ENCODE measurements around the gene SLC7A8.

SLC7A8 gene

DNA sequence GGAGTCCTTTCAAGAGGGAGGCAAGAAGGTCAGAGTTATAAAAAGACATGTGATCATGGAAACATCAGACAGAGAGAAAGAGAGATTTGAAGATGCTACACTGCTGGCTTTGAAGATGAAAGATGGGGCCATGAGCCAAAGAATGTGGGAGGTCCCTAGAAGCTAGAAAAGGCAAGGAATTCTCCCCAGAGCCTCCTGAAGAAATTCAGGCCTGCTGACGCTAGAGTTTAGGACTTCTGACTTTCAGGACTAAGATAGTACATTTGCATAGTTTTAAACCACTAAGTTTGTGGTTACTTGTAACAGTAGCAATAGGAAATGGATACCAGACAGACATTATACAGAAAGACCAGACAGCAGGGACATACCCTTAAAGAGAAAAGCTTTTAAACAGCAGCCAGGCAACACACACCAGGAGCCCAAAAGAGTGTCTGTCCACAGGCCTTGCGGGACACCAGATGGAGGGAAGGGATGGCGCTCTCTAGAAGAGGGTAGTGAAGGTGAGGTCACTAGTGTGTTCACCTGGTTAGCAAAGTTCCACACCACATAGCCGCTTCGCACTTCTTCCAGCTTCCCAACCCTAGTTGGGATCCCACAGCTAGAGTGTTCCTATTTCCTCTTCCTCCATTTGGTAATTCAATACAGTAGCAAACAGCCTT is 34.7 kb downstream of the SLC7A8 start:
- Histone ChIP-seq H3K4me3 (ENCODE audit: low read length) (no peak overlapping the region), H3K9ac (ENCODE audit: low read length) (no peak overlapping the region), H3K4me1 (ENCODE audit: control insufficient read depth, insufficient read depth, low read length) (peaks cover 65% of the 10 kb centered on the region), H3K9me3 (ENCODE audit: control insufficient read depth, low read length) (no peaks in the 10 kb centered on the region), H3K27me3 (ENCODE audit: control insufficient read depth, insufficient read depth, low read length) (no peaks in the 10 kb centered on the region), H3K36me3 (ENCODE audit: control insufficient read depth, insufficient read depth, low read length) (no peaks in the 10 kb centered on the region)

DNA sequence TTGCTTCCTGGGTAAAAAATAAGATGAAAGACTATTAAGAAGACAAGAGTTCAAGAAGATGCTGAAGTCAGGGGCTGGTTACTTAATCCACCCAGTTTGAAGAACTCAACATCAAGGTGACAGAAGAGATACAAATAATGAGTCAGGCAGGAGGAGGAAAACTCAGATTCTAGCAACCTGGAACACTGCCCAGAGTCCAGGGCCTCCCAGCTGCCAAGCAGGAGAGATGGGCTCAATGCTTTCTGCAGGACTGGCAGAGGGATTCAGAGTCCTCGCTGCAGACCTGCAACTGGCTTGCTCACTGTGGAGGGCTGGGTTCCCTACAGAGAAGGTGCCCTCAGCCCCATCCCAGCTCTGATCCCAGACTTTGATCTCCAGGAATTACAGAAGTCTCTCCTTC is 35.8 kb downstream of the SLC7A8 start:
- Histone ChIP-seq H3K9ac (ENCODE audit: low read length) (no peak overlapping the region), H3K4me1 (ENCODE audit: control insufficient read depth, insufficient read depth, low read length) (peaks cover 61% of the 10 kb centered on the region), H3K36me3 (ENCODE audit: control insufficient read depth, insufficient read depth, low read length) (no peaks in the 10 kb centered on the region), H3K27me3 (ENCODE audit: control insufficient read depth, insufficient read depth, low read length) (no peaks in the 10 kb centered on the region), H3K4me3 (ENCODE audit: low read length) (no peak overlapping the region), H3K9me3 (ENCODE audit: control insufficient read depth, low read length) (no peaks in the 10 kb centered on the region)

DNA sequence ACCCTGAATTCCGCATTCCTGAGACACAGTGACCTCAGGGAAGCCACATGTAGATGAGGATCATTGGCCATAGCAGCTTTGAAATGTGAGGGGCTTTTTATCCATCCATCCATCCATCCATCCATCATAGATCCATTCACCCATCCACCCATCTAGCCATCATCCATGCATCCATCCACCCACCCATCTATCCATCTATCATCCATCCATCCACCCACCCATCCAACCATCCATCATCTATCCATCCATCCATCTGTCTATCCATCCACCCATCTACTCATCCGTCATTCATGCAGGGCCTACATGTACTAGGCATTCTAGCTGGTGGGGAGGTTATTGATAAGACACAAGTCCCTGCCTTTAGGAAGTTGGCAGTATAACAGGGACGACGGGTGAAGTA is 36.5 kb downstream of the SLC7A8 start:
- no peaks in the 10 kb centered on the region for H3K27me3 ChIP-seq (ENCODE audit: control insufficient read depth, insufficient read depth, low read length)
- H3K9me3 ChIP-seq (ENCODE audit: control insufficient read depth, low read length), result no peaks in the 10 kb centered on the region
- no peaks in the 10 kb centered on the region for H3K36me3 ChIP-seq (ENCODE audit: control insufficient read depth, insufficient read depth, low read length)
- no peak overlapping the region for H3K9ac ChIP-seq (ENCODE audit: low read length)
- peaks cover 61% of the 10 kb centered on the region for H3K4me1 ChIP-seq (ENCODE audit: control insufficient read depth, insufficient read depth, low read length)
- no peak overlapping the region for H3K4me3 ChIP-seq (ENCODE audit: low read length)

DNA sequence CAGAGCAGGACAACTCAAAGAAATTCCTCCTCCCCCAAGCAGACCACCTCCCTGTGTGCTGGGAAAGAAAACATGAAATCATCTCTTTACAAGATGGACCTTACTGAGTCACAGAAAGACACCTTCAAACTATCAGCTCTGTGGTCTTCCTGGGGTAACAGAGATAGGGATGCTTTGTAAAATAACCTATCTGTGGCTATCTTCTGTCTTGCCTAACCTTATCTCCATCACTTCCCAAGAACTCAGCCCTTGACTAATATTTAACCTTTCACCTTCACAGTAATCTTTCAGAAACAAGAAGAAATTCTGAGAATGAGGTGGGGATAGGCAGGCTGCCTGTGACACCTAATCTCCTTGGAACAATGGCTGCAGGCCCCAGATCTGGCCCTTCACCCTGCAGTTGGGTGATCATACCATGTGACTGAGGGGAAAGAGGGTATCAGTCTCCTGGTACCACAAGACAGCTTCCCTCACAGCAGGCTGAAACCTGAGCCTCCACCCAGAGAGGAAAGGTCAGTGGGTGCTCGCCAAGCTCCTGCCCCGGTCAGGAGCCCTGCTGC is 37.0 kb downstream of the SLC7A8 start:
- H3K4me1 ChIP-seq (ENCODE audit: control insufficient read depth, insufficient read depth, low read length), result peaks cover 58% of the 10 kb centered on the region

DNA sequence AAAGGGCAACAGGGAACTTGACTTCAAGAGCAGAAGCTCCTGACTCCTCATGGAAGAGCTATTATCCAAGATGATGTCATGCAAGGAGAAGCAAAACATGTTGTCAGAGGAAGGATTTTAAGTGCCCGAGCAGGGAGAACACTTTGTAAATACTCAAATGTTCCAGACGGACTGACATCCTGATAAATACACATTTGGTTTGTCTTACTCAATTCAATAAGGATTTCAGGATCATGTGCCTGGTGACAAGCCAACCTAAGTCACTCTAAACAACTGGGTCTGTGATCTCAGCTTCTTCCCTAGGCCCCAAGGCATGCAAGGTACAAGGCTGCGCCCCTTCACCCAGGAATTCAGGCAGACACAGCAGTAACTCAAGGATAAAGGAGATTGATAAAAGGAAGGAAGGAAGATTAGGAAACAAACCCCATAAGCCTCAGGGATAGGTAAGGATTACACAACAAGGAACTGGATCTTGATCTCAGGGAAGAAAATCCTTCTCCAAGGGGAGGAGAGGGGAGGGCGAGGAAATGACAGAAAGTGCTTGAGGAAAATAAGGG is 37.6 kb downstream of the SLC7A8 start:
- Histone ChIP-seq H3K4me1 (ENCODE audit: control insufficient read depth, insufficient read depth, low read length) (peaks cover 53% of the 10 kb centered on the region), H3K9ac (ENCODE audit: low read length) (no peak overlapping the region), H3K9me3 (ENCODE audit: control insufficient read depth, low read length) (no peaks in the 10 kb centered on the region), H3K4me3 (ENCODE audit: low read length) (no peak overlapping the region), H3K27me3 (ENCODE audit: control insufficient read depth, insufficient read depth, low read length) (no peaks in the 10 kb centered on the region), H3K36me3 (ENCODE audit: control insufficient read depth, insufficient read depth, low read length) (no peaks in the 10 kb centered on the region)

More for the DNA sequence above, 37.0 kb downstream of the SLC7A8 start:
- no peak overlapping the region for H3K9ac ChIP-seq (ENCODE audit: low read length)
- no peaks in the 10 kb centered on the region for H3K36me3 ChIP-seq (ENCODE audit: control insufficient read depth, insufficient read depth, low read length)
- H3K4me3 ChIP-seq (ENCODE audit: low read length), result no peak overlapping the region
- H3K27me3 ChIP-seq (ENCODE audit: control insufficient read depth, insufficient read depth, low read length), result no peaks in the 10 kb centered on the region
- H3K9me3 ChIP-seq (ENCODE audit: control insufficient read depth, low read length), result no peaks in the 10 kb centered on the region

DNA sequence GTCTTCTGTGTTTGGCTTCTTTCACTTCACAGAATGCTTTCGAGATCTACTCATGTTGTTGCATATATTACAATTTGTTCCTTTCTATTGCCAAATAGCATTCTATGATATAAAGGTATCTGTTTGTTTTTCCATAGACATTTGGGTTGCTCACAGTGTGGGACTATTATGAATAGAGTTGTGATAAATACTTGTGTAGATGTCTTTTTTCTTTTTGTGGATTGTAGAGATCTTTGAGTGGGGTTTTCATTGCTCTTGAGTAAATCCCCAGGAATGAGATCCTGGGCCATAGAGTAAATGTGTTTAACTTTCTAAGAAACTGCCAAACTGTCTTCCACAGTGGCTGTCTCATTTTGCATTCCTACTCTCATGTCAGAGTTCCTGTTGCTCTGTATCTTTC is 39.5 kb downstream of the SLC7A8 start:
- peaks cover 39% of the 10 kb centered on the region for H3K4me1 ChIP-seq (ENCODE audit: control insufficient read depth, insufficient read depth, low read length)
- no peak overlapping the region for H3K9ac ChIP-seq (ENCODE audit: low read length)
- no peaks in the 10 kb centered on the region for H3K27me3 ChIP-seq (ENCODE audit: control insufficient read depth, insufficient read depth, low read length)
- H3K9me3 ChIP-seq (ENCODE audit: control insufficient read depth, low read length), result no peaks in the 10 kb centered on the region
- no peaks in the 10 kb centered on the region for H3K36me3 ChIP-seq (ENCODE audit: control insufficient read depth, insufficient read depth, low read length)
- H3K4me3 ChIP-seq (ENCODE audit: low read length), result no peak overlapping the region

DNA sequence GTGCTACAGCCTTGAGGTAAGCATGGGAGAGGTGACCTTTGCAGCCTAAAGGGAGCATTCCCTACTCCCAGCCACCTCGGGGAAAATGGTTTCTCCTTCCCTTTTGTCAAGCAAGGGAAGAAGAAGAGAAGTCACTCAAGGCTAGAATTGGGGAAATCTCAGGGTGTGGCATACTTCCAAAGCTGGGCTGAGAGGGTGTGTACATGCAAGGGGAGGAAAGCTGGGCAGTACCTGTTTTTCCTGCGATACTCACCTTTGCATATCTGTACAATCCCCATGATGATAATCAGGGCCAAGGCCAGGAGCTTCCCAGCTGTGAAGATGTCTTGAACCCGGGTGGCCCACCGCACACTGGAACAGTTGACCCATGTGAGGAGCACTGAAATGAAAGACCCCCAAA is 40.6 kb downstream of the SLC7A8 start:
- H3K4me1 ChIP-seq (ENCODE audit: control insufficient read depth, insufficient read depth, low read length), result peaks cover 46% of the 10 kb centered on the region

DNA sequence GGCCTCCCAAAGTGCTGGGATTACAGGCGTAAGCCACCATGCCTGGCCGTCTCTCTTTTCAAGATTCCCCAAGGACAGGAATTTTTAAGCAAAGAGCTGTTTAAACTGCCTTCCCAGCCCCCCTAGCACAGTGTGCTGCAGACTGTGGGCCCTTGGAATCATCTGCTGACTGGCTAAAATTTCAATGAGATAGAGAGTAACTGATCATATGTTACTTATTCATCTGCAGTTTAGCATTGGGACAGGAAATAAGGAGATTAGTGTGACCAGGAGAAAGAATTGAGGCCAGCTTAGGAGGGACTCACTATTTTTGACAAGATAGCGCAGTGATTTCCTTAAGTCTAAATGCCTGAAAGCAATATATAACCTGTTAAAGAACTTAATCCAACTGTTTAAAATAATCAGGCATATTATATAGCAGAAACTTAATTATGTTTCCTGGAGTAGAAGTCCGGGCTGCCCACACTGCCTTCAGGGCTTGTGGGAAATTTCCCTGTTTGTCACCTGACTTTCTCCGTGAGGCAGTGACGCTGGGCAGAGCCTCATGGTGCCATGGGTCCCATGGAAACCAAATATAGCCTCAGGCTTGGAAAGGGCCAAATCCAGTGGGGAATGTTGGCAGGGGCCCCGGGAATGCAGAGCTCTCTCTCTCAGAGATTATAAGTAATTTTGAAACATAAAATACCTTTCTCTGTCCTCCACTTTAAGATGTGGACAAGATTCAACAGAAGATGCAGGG is 41.6 kb downstream of the SLC7A8 start:
- Histone ChIP-seq H3K27me3 (ENCODE audit: control insufficient read depth, insufficient read depth, low read length) (no peaks in the 10 kb centered on the region), H3K36me3 (ENCODE audit: control insufficient read depth, insufficient read depth, low read length) (peaks cover 5% of the 10 kb centered on the region), H3K4me1 (ENCODE audit: control insufficient read depth, insufficient read depth, low read length) (peaks cover 50% of the 10 kb centered on the region), H3K9me3 (ENCODE audit: control insufficient read depth, low read length) (no peaks in the 10 kb centered on the region), H3K9ac (ENCODE audit: low read length) (no peak overlapping the region), H3K4me3 (ENCODE audit: low read length) (no peak overlapping the region)

More for the DNA sequence above, 40.6 kb downstream of the SLC7A8 start:
- Histone ChIP-seq H3K36me3 (ENCODE audit: control insufficient read depth, insufficient read depth, low read length) (peaks cover 2% of the 10 kb centered on the region), H3K27me3 (ENCODE audit: control insufficient read depth, insufficient read depth, low read length) (no peaks in the 10 kb centered on the region), H3K9ac (ENCODE audit: low read length) (no peak overlapping the region), H3K9me3 (ENCODE audit: control insufficient read depth, low read length) (no peaks in the 10 kb centered on the region), H3K4me3 (ENCODE audit: low read length) (no peak overlapping the region)

DNA sequence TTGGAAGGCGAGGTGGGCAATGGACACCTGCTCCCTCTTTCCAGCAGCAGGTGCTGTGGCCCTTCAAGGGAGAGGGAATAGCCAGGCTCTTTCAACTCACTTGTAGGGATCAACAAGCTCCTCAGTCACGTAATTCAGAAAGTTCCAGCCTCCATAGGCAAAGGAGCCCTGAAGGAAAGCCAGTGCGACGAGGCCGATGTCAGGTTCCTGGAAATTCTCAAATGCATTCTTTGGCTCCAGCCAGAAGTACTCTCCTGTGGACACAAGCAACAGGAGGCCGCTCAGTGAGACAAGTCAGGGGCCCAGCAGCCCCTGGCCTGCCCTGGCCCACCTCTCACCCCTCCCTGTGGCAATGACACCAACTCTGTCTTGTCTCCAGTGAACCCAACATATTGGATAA is 43.1 kb downstream of the SLC7A8 start:
- H3K9ac ChIP-seq (ENCODE audit: low read length), result no peak overlapping the region
- no peak overlapping the region for H3K4me3 ChIP-seq (ENCODE audit: low read length)
- H3K36me3 ChIP-seq (ENCODE audit: control insufficient read depth, insufficient read depth, low read length), result peaks cover 12% of the 10 kb centered on the region
- H3K4me1 ChIP-seq (ENCODE audit: control insufficient read depth, insufficient read depth, low read length), result peaks cover 40% of the 10 kb centered on the region
- H3K27me3 ChIP-seq (ENCODE audit: control insufficient read depth, insufficient read depth, low read length), result no peaks in the 10 kb centered on the region
- no peaks in the 10 kb centered on the region for H3K9me3 ChIP-seq (ENCODE audit: control insufficient read depth, low read length)

DNA sequence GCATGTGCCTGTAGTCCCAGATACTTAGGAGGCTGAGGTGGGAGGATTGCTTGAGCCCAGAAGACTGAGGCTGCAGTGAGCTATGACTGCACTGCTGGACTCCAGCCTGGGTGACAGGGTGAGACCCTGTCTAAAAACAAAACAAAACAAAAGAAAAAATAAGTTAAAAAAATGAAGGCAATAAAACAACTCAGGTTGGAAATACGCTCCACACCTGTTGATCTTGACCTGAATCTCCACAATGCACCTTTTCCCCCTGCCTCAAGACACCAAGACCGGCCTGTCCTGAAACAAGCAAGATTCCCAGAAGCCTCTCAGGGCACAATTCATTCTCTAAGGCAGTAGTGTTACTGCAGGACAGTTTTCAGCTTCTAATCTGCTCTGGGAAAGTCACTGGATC is 43.6 kb downstream of the SLC7A8 start:
- H3K36me3 ChIP-seq (ENCODE audit: control insufficient read depth, insufficient read depth, low read length), result peaks cover 12% of the 10 kb centered on the region
- H3K27me3 ChIP-seq (ENCODE audit: control insufficient read depth, insufficient read depth, low read length), result no peaks in the 10 kb centered on the region
- no peak overlapping the region for H3K9ac ChIP-seq (ENCODE audit: low read length)
- H3K9me3 ChIP-seq (ENCODE audit: control insufficient read depth, low read length), result no peaks in the 10 kb centered on the region
- H3K4me1 ChIP-seq (ENCODE audit: control insufficient read depth, insufficient read depth, low read length), result peaks cover 40% of the 10 kb centered on the region
- no peak overlapping the region for H3K4me3 ChIP-seq (ENCODE audit: low read length)

DNA sequence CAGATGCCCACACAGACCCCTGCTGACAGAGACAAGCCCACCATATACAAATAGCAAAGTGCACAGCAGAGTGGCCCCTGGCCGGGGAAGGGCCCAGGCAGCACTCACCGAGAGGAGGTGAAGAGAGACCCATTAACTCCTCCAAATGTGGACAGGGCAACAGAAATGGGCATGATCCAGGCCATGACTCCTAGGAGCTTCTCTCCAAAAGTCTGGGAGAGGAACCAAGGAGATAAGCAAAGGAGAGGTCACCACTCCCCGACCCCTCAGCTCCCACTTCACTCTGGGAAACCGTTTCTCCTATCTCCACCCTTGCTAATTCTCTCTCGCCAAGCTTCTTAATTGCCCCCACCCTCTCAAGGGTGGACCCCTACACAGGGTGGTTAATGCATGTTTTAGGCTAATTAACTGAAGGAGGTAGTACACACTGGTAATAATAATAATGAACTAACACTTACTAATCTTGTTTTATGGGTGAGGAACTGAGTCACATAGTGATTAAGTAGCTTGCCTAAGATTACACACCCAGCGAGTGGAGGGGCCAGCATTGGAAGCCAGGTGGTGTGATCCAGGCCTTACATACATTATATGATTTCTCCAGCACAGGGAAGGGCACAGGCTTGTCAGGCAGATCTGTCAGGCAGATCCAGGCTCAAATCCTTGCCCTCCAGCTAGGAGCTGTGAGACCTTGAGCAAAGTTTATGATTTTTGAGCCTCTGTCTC is 45.5 kb downstream of the SLC7A8 start:
- H3K27me3 ChIP-seq (ENCODE audit: control insufficient read depth, insufficient read depth, low read length), result no peaks in the 10 kb centered on the region

More for the DNA sequence above, 45.5 kb downstream of the SLC7A8 start:
- no peaks in the 10 kb centered on the region for H3K9me3 ChIP-seq (ENCODE audit: control insufficient read depth, low read length)
- peaks cover 37% of the 10 kb centered on the region for H3K4me1 ChIP-seq (ENCODE audit: control insufficient read depth, insufficient read depth, low read length)
- H3K9ac ChIP-seq (ENCODE audit: low read length), result peak overlapping the region; percentile 16
- H3K4me3 ChIP-seq (ENCODE audit: low read length), result no peak overlapping the region
- H3K36me3 ChIP-seq (ENCODE audit: control insufficient read depth, insufficient read depth, low read length), result peaks cover 12% of the 10 kb centered on the region

Measured in mucosa of stomach (tissue), 1 donor.